Kidney (tissue), 14 donors: ENCODE data around the gene EFNA2. TPM values are rescaled to one million over a fixed set of nuclear protein-coding genes. Genes with fewer than 3 reads are reported as not detected.
"Not testable (repeated sequence)": the region's sequence is repeated elsewhere in the genome, so short reads cannot be mapped to it uniquely, and the experiment has no call there.

ENCODE experiments used
- DNase-seq, 5 donors: peaks; one replicate each; pipeline ENCODE4 v3.0.0-alpha.2; 2013 to 2020
- FAIRE-seq: peaks from 2 replicates; lab custom pipeline; 2012; peaks lifted over from hg19 to GRCh38; lab: Jason Lieb, UNC
- H3K27ac ChIP-seq, 2 donors: one replicate each; pipeline ENCODE4 v1.7.0; 2013; ENCODE audit warnings: low read depth in 2 of 2, low read length in 2 of 2, inconsistent platforms in 1 of 2
- H3K27me3 ChIP-seq: one replicate; pipeline ENCODE4 v1.7.1; 2013; ENCODE audit warnings: low read length, inconsistent platforms; ENCODE audit not compliant: control insufficient read depth, insufficient read depth
- H3K36me3 ChIP-seq, 3 donors: one replicate each; pipeline versions ENCODE4 v1.7.0 to v1.7.1; 2013; ENCODE audit warnings: low read length in 3 of 3, control low read depth in 1 of 3, inconsistent platforms in 1 of 3; ENCODE audit not compliant: insufficient read depth in 3 of 3, control insufficient read depth in 2 of 3
- H3K4me1 ChIP-seq, 3 donors: one replicate each; pipeline versions ENCODE4 v1.7.0 to v1.7.1; 2013; ENCODE audit warnings: low read length in 3 of 3, inconsistent platforms in 1 of 3, low read depth in 1 of 3; ENCODE audit not compliant: control insufficient read depth in 2 of 3, insufficient read depth in 2 of 3
- H3K4me3 ChIP-seq, 3 donors: one replicate each; pipeline versions ENCODE4 v1.7.0 to v1.8.1; 2013; ENCODE audit warnings: low read length in 3 of 3, control low read depth in 1 of 3, inconsistent platforms in 1 of 3
- H3K9ac ChIP-seq, 3 donors: one replicate each; pipeline versions ENCODE4 v1.7.0 to v1.7.1; 2013; ENCODE audit warnings: low read length in 3 of 3, control low read depth in 1 of 3, inconsistent platforms in 1 of 3
- H3K9me3 ChIP-seq, 3 donors: one replicate each; pipeline versions ENCODE4 v1.7.0 to v1.7.1; 2013; ENCODE audit warnings: low read length in 3 of 3, control low read depth in 1 of 3, inconsistent platforms in 1 of 3; ENCODE audit not compliant: control insufficient read depth in 2 of 3, insufficient read depth in 1 of 3
- intact Hi-C: fragments of 100-400 bp; cut with DNase I; formaldehyde crosslinking; loops from one replicate; pipeline ENCODE4 v1.11.1; 2022
- polyA plus RNA-seq: library from polyadenylated mRNA; stranded (reverse); fragments of 350-450 nt; fragmentation: Illumina TruSeq; extraction: RNeasy Lipid Tissue Mini Kit (QIAGEN cat#74804); gene quantifications from one replicate; pipeline ENCODE4 v1.2.3, GENCODE V29; 2014; ENCODE audit warnings: low read depth, low replicate concordance; ENCODE audit not compliant: insufficient read depth
- total RNA-seq: library from RNA; stranded (reverse); fragmentation: NEBNext Ultra II Directional; extraction: Animal tissue kit (Norgen Biotek cat#: 25700); gene quantifications from one replicate; pipeline ENCODE4 v1.2.1, GENCODE V29; 2021
- TF ChIP-seq, protein P1 (sequence below): IDR thresholded peaks from 3 replicates; pipeline ENCODE4 v1.5.1; 2012; ENCODE audit warnings: mild to moderate bottlenecking, moderate library complexity, borderline replicate concordance; ENCODE audit not compliant: insufficient read depth; ENCODE audit errors: extremely low read depth
- donor health status: control.
- donor health status: control.
- donor health status: control.
- donor health status: control.
- donor health status: control.
- donor health status: DM: yes; HTN: yes; CAD: no.
- donor health status: Normal renal cell carcinoma (clear cell type).

Gene EFNA2
- total and polyA plus RNA-seq, 2 donors from 2014 or later, result not detected

DNA sequence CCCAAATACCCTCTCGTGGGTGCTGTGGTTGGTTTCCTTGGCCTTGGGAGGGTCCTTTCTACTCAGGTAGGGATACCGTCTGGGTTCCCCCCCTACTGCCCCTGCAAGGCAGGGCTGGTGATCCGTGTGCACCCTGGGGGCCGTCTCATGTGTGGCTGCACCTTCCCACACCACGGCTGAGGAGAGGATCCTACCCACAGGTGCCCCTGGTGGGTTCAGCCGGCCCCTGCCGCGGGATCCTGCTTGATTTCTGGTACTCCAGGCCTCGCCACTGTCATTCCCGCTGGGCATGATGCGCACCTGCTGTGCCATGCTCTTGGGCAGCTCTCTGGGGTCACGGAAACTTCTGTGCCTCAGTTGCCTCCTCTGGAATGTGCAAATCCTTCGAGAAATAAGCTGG, 30.8 kb downstream of the EFNA2 start:
- no peaks in the 10 kb centered on the region for H3K36me3 ChIP-seq
- no peak for FAIRE-seq
- no peak for DNase-seq
- H3K4me1 ChIP-seq, result no peaks in the 10 kb centered on the region
- intact Hi-C loops, result no loop called here
- no peak overlapping the region for H3K27ac ChIP-seq
- peaks cover 4% of the 10 kb centered on the region for H3K27me3 ChIP-seq
- H3K9ac ChIP-seq, result no peak overlapping the region
- TF ChIP-seq, protein P1, sequence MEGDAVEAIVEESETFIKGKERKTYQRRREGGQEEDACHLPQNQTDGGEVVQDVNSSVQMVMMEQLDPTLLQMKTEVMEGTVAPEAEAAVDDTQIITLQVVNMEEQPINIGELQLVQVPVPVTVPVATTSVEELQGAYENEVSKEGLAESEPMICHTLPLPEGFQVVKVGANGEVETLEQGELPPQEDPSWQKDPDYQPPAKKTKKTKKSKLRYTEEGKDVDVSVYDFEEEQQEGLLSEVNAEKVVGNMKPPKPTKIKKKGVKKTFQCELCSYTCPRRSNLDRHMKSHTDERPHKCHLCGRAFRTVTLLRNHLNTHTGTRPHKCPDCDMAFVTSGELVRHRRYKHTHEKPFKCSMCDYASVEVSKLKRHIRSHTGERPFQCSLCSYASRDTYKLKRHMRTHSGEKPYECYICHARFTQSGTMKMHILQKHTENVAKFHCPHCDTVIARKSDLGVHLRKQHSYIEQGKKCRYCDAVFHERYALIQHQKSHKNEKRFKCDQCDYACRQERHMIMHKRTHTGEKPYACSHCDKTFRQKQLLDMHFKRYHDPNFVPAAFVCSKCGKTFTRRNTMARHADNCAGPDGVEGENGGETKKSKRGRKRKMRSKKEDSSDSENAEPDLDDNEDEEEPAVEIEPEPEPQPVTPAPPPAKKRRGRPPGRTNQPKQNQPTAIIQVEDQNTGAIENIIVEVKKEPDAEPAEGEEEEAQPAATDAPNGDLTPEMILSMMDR, result no peak
- no peak overlapping the region for H3K4me3 ChIP-seq
- H3K9me3 ChIP-seq, result no peaks in the 10 kb centered on the region

DNA sequence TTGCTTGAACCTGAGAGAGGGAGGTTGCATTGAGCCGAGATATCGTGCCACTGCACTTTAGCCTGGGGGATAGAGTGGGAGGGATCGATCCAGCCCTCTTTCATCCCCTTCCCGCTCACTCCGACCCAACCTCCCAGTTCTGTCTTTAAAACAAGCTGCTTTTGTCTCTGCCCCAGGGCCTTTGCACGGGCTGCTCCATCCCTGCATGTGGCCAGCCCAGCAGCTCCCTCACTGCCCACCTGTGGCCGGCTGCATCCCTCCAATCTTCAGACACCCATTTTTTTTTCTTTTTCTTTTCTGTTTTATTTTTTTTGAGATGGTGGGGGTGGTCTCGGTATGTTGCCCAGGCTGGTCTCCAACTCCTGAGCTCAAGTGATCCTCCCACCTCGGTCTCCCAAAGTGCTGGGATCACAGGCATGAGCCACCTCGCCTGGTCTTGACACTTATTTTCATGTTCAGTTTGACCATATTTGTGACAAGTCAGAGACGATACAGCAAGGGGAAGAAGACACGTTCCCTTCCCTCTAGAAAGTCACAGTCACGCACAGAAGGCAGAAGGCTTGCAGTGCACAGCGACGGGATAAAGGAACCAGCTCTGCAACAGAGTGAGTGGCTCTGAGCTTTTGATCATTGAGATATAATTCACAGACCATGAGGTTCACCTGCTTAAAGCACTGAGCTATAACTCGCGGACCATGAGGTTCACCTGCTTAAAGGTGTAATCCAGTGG, 31.8 kb downstream of the EFNA2 start:
- Histone ChIP-seq H3K4me3 (no peak overlapping the region), H3K9me3 (no peaks in the 10 kb centered on the region), H3K27ac (no peak overlapping the region), H3K27me3 (peaks cover 4% of the 10 kb centered on the region), H3K36me3 (no peaks in the 10 kb centered on the region), H3K4me1 (no peaks in the 10 kb centered on the region), H3K9ac (no peak overlapping the region)
- FAIRE-seq (no peak), DNase-seq (no peak)
- TF ChIP-seq, protein P1, result no peak
- intact Hi-C loops, result no loop called here

DNA sequence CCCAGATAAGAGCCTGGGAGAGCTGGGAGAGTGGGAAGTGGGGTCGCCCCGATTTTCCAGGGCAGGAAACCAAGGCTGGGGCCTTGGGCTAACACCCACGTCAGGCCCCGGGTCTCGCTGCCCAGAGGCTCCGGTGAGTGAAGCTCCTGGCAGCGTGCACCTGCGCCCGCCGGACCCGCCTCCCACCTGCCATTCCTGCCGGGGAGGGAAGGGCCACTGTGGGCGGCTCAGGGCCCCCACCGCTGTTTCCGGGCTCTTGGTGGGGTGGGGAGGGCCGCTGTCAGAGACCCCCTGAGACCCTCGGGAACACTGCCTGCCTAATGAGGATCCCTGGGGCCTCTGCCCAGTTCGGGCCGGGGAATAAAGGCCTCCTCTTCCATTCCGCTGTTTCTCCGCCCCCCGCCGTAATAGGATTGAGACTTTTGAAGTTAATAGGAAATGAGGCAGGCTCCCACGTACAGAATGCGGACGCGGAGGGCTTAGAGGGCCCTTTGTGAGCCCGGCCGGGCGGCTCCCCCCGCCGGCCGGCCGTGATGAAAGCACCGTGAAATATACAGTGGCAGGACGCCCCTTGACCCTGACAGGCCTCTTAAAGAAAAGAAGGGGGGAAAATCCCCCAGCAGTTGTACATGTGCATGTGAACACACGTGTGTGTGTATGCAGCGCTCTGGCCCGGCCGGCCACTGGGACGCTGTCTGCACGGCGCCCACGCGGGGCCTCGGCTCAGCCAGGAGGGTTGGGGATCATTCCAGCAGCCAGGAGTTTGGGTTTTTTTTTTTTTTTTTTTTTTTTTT, 33.2 kb downstream of the EFNA2 start:
- FAIRE-seq (no peak), DNase-seq (no peak)
- Histone ChIP-seq H3K9me3 (no peaks in the 10 kb centered on the region), H3K36me3 (no peaks in the 10 kb centered on the region), H3K9ac (no peak overlapping the region), H3K4me3 (no peak overlapping the region), H3K27me3 (peaks cover 4% of the 10 kb centered on the region), H3K27ac (no peak overlapping the region), H3K4me1 (no peaks in the 10 kb centered on the region)
- TF ChIP-seq, protein P1, result no peak
- intact Hi-C loops, result no loop called here

DNA sequence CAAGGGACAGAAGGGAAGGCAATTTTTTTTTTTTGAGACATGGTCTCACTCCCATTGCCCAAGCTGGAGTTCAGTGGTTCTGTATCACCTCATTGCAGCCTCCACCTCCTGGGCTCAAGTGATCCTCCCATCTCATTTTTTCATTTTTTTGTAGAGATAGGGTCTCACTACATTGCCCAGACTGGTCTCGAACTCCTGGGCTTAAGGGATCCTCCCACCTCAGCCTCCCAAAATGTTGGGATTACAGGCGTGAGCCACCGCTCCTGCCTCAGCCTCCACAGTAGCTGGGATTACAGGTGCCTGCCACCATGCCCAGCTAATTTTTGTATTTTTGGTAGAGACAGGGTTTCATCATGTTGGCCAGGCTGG, 34.6 kb downstream of the EFNA2 start:
- H3K27ac ChIP-seq, FAIRE-seq, DNase-seq, H3K4me3 ChIP-seq, H3K27me3 ChIP-seq, H3K9me3 ChIP-seq, intact Hi-C loops, H3K4me1 ChIP-seq, H3K36me3 ChIP-seq, H3K9ac ChIP-seq: not testable (repeated sequence)
